Tibial nerve (tissue), 4 donors: ENCODE data around the gene RNF182.
"Not testable (repeated sequence)": the region's sequence is repeated elsewhere in the genome, so short reads cannot be mapped to it uniquely, and the experiment has no call there.

Source experiments
- EP300 ChIP-seq, 2 donors: sonication (generic); formaldehyde crosslinking; IDR thresholded peaks; one replicate each; pipeline ENCODE4 v1.6.1; 2017; ENCODE audit warnings: antibody characterized with exemption in 2 of 2, mild to moderate bottlenecking in 1 of 2
- POLR2A ChIP-seq, 2 donors: fragments of 450-650 bp; IDR thresholded peaks; one replicate each; pipeline ENCODE4 v1.6.1; 2017; ENCODE audit warnings: antibody characterized with exemption in 2 of 2, mild to moderate bottlenecking in 2 of 2, moderate library complexity in 2 of 2
- TF ChIP-seq, protein P1 (sequence below), 5 experiments: fragments of 200-600 bp in 3 of 5; fragments of 450-650 bp in 2 of 5; sonication (generic) in 3 of 5; IDR thresholded peaks; one replicate each; pipeline ENCODE4 v1.5.1; 2016 to 2019; ENCODE audit warnings: antibody characterized with exemption in 5 of 5, mild to moderate bottlenecking in 3 of 5, moderate library complexity in 2 of 5

DNA sequence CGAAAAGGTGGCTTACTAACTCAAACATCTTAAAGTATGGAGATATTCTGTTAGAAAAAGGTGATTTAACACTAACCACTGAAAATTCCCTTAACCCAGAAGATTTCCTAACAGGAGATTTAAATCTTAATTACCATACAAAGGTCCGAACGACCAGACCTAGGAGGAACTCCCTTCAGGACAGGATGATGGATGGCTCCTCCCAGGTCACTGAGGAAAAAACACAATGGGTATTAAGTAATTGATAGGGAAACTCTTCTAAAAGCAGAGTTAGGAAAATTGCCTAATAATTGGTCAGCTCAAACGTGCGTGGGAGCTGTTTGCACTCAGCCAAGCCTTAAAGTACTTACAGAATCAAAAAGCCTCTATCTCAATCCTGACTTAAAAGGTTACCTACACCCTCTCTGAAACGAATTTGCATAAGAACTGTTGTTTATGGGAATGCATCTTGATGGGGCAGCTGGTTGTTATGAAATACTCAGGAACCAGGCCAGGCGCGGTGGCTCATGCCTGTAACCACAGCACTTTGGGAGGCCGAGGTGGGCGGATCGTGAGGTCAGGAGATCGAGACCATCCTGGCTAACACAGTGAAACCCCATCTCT lies 44.6 kb upstream of the RNF182 start:
- TF ChIP-seq, protein P1, sequence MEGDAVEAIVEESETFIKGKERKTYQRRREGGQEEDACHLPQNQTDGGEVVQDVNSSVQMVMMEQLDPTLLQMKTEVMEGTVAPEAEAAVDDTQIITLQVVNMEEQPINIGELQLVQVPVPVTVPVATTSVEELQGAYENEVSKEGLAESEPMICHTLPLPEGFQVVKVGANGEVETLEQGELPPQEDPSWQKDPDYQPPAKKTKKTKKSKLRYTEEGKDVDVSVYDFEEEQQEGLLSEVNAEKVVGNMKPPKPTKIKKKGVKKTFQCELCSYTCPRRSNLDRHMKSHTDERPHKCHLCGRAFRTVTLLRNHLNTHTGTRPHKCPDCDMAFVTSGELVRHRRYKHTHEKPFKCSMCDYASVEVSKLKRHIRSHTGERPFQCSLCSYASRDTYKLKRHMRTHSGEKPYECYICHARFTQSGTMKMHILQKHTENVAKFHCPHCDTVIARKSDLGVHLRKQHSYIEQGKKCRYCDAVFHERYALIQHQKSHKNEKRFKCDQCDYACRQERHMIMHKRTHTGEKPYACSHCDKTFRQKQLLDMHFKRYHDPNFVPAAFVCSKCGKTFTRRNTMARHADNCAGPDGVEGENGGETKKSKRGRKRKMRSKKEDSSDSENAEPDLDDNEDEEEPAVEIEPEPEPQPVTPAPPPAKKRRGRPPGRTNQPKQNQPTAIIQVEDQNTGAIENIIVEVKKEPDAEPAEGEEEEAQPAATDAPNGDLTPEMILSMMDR (IDR thresholded peaks at IDR 0.05) = not testable (repeated sequence)
- TF ChIP-seq EP300, POLR2A (IDR thresholded peaks at IDR 0.05): not testable (repeated sequence)
